CD4-positive, alpha-beta T cell treated with Interleukin-6 at 100 ng/mL for 8 hours (primary cell): ENCODE results near the gene RALGPS1.

ENCODE experiments used
- DNase-seq: peaks from one replicate; pipeline ENCODE4 v3.0.0-alpha.2; 2020; ENCODE audit warnings: mixed read lengths, low spot score

Gene RALGPS1

GRCh38 chr9:127079446-127080140 lies 165.0 kb downstream of the RALGPS1 start:
- no peak for DNase-seq

GRCh38 chr9:127081250-127082185 lies 166.9 kb downstream of the RALGPS1 start:
- no peak for DNase-seq

DNA sequence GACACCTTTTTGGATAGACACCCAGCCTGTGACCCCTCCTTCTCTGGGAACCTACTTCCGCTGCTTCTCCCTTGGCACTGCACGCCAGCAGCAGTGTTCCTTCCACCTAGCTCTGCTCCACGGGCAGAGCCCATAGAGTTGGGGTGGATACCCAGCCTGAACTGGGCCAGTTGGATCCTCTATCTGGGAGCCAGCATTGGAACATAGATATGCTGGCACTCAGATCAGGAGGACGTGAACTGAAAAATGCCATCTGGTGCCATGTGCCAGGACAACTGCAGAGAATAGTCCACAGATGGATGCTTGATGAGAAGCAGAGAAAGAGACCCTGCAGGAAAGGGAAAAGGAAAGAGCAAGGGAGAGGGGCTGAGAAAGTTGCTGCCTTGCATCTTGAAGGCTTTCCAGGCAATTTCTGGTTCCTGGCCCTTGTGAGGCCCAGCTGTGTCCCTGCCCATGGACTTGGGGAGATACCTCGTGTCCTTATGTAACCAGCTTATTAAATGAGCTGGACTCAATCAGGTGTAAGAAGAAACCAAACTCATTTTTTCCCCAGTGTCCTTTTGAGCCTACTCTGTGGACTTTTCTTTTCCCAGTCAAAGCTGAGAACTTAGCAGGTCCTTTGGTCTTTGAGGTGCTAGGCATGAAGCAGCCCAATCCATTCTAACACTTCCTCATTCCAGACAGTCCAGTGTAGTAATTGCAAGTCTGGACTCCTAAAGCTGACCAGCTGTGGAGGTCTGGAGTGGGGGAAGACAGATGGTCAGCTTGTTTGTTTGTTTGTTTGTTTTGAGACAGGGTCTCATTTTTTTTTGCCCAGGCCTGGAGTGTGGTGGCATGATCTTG lies 168.8 kb downstream of the RALGPS1 start:
- DNase-seq, result no peak

- no peak for DNase-seq
These were observed 169.8 kb downstream of the RALGPS1 start for GRCh38 chr9:127084076-127085039.

DNA sequence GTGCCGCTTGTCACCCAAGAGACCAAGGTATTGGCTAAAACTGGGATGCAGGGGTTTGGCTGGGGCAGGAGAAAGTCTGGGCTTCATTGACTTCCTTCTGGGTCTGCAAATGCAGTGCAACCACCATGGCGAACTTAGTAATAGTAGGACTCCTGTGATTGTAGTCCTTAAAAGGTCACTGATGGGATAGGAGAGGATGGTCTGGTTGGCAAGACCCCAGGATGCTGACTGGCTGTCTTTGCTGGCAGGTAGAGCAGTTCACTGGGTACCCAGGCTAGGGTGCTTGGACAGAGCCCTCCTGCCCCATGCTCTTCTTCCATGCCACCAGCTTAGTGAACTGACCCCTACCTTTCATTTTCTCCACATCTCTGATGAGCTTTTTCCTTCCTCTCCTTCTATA lies 170.6 kb downstream of the RALGPS1 start:
- no peak for DNase-seq

DNA sequence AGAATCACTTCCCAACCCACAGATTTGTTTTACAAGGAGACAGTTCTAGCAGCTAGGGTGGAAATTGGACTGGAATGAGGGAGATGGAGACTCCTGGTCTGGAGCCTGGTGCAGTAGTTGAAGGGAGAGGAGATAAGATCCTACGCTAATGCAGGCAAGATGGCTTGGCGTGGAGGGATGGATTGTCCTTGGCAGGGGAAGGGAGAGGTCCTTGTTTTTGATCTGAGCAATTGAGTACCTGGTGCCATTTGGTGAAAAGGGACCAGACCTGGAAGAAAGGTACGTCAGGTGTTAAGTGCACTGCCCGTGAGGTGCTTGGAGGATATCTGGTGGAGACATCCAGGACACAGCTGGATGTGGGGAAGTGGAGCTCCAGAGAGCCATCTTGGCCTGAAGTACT lies 172.2 kb downstream of the RALGPS1 start:
- no peak for DNase-seq

DNA sequence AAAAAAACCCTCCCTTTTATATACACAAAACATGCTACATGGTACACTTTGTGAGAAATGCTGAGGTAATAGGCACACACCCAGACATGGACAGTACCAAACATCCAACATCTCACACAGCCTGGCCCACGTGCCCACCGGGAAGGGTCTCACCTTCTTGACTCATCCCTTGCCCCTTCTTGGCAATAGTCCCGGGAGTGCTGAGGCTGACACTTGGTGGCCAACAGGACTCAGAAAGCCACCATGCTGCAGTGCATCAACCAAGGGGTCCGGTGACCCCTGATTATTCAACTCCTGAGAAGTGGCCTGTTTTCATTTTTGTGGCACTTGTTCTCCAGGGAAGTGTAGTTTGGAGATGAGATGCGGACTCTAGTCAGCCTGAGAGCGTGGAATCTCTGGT lies 172.8 kb downstream of the RALGPS1 start:
- no peak for DNase-seq

GRCh38 chr9:127087836-127088235 lies 173.3 kb downstream of the RALGPS1 start:
- no peak for DNase-seq

DNA sequence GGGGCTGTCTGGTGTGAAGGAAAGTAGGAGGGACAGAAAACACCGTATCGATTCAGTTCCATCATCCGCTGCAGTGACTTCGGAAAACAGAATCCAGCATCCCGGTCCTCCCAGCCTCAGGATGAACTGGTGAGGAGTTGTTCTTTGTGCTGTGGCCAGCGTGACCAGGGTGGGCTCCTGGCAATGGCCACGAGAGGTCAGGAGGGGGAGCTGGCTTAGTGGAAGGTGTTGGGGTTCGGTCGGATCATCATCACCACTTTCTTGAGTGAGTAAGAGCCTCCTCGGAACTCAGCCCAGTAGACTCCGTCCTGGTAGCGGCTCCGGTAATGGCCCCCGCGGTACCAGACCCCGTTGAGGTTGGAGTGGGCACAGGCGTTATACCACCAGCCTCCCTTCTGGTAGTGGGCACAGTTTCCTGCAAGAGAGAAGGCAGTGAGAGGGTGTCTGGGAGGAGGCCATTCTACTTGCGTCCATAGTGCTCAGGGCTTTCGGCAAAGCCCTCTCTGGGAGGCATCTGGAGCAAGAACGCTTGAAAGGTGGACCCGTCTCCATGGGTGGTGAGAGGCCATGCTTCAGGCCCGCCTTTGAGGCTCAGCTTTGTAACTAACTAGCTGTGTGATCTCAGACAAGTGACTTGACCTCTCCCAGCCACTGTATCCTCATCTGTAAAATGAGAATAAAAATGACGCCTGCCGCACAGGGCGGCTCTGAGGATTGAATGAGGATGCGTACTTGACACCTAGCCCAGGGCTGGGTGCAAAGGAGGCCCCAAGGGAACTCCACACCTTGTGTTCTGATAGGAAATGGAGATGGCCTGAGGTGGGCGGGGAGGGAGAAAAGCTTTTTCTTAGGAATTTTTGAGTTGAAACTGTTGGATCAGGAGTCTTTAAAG lies 174.4 kb downstream of the RALGPS1 start:
- DNase-seq, result no peak

- no peak for DNase-seq
These were observed 175.1 kb downstream of the RALGPS1 start for GRCh38 chr9:127089631-127090081.

DNA sequence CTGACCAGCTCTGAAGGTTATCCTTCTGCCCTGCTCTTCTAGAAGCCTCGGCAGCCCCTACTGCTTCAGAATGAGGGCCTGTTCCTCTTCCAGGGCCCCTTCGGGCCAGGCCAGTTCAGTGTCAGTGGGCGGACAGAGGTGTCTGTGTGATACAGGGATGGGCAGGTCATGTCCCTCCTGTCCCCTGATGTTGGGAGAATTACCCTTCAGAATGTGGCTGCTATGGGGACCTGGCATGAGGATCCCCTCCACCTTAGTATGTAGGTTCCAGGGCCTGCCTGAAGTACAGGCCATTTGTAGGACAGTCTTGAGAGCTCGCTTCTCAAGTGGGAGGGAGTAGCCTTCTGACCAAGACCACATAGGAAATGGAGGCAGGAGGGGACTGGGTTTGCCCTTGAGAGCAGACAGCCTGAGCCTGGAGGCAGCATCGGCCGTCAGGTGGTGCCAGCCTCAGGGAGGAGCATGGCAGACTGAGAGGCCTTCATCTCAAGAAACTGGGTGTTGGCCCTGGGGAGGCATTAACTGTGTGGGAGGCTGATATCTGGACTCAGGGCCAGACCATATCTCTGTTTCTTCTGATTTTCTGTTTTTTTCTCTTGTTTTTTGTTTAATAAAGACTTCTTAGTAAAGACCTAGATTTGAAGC lies 175.9 kb downstream of the RALGPS1 start:
- DNase-seq, result no peak

DNA sequence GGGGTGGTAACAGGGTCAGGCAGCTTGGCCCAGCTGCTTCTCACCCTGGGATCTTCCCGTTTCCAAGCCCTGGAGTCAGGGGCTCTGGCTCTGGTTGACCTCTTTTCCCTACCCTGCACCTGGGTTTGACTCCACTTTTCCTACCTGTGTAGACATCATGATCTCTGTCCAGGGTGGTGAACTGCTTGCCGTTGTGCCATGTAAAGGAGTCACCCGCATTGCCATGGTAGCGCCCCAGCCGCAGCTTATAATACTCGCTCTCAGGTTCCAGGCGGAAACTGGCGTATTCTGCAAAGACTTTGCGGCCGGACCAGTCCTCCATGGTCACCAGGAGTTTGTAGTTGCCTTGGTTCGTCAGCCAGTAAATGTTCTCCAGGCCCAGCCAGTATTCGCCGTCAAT lies 176.9 kb downstream of the RALGPS1 start:
- no peak for DNase-seq

GRCh38 chr9:127092041-127092608 lies 177.5 kb downstream of the RALGPS1 start:
- no peak for DNase-seq

- DNase-seq, result no peak
These were observed 178.9 kb downstream of the RALGPS1 start for GRCh38 chr9:127093319-127094020.

DNA sequence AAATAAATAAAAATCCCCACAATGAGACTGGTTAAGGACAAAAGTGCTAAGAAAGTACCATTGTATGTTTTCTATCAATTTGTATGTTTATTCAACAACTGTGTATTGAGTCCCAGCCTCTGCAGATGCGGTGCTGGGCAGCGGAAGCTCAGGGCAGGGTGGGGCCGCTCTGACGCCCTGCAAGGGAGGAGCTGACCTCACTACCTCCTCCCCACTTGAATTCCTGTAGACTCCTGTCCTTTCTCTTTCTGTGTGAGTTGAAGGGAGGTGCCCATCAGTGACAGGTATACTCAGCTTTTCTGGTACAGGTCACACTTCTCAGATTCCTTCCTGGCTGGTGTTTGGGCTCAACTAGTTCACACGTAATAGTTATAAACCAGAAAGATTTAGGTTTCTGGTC lies 180.8 kb downstream of the RALGPS1 start:
- DNase-seq, result no peak

DNA sequence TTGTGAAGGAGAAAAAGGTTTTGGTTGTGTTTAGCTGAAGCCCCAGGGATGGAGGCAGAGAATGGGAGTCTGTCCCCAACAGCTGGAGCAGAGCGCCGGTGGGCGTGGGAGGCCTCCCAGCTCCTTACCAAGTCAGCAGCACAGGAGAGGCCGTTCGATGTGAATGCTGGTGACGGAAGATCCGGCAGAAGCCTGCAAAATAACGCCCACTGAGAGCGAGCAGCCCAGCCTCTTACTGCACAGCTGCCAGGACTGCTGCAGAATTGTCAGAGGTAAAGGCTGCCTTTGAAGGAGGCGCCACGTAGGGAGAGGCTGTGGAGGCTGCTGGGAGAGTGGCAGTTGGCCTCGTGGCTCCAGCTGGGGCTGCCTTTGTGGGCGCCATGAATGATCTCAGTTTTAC lies 181.6 kb downstream of the RALGPS1 start:
- DNase-seq, result no peak

GRCh38 chr9:127097683-127098082 lies 183.1 kb downstream of the RALGPS1 start:
- DNase-seq, result no peak

DNA sequence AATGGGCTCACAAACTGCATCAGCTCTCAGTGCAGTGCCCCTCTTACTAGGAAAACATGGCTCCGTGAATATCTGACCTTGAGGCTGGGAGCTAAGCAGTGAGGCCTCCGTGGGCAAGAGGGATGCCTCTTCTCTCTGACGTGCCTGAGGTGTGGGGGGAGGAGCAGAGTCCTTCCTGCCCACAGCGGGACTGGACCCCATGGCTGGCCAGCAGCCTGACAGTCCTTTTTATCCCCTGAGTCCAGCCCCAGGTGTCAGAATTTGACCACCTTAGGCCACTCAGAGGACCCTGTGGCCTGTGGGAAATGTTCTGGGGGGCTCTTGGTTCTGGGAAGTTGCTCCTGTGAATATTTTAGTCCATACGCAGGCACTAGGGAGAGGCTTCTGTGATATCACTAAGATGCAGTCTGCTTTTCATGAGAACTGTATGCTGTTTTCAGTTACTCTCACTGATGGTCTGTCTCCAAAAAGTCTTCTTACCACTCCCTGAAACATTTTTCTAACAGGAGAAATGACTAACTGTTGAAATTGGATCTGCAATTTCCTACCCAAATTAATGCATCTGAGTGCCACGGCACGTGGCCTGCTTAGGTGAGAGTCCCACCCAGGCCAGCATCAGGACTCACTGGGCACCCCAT lies 184.5 kb downstream of the RALGPS1 start:
- DNase-seq, result no peak
